CD4-positive, alpha-beta T cell (primary cell): ENCODE results near the gene DOCK8. TPM values are rescaled to one million over a fixed set of nuclear protein-coding genes. Genes with fewer than 3 reads are reported as not detected.

ENCODE experiments used
- ATAC-seq: fragments of 200-7000 bp; cut with Tn5 transposase; one replicate; pipeline ENCODE4 v1.10.0; 2022; ENCODE audit warnings: mild to moderate bottlenecking; ENCODE audit not compliant: poor library complexity
- CTCF ChIA-PET: fragments of 350-600 bp; sonication (Branson Sonifier 250); formaldehyde crosslinking; loops from one replicate; lab custom pipeline; 2021; ENCODE audit warnings: antibody characterized with exemption, inconsistent platforms; lab: Charles Lee
- POLR2A ChIA-PET: fragments of 350-600 bp; sonication (Branson Sonifier 250); formaldehyde crosslinking; loops from one replicate; lab custom pipeline; 2021; ENCODE audit warnings: antibody characterized with exemption, inconsistent platforms; lab: Charles Lee
- DNase-seq, 14 experiments: peaks; one replicate each; pipeline ENCODE4 v3.0.0-alpha.2; 2013 to 2020; ENCODE audit warnings: mixed read lengths in 2 of 14
- H3K27ac ChIP-seq, 2 donors: one replicate each; pipeline versions ENCODE4 v1.5.1 to v1.7.0; 2013; ENCODE audit warnings: low read length in 2 of 2, low read depth in 1 of 2, mild to moderate bottlenecking in 1 of 2
- H3K27me3 ChIP-seq, 2 experiments: 1 replicate in 1 of 2; 2 replicates in 1 of 2; pipeline versions ENCODE4 v1.6.1 to v1.7.0; 2013; ENCODE audit warnings: low read length in 2 of 2, control low read depth in 1 of 2, mild to moderate bottlenecking in 1 of 2, moderate library complexity in 1 of 2; ENCODE audit not compliant: insufficient read depth in 2 of 2, control insufficient read depth in 1 of 2
- H3K36me3 ChIP-seq: one replicate; pipeline ENCODE4 v1.6.1; 2013; ENCODE audit warnings: low read length, control low read depth; ENCODE audit not compliant: insufficient read depth
- H3K4me1 ChIP-seq: one replicate; pipeline ENCODE4 v1.6.1; 2013; ENCODE audit warnings: low read length, control low read depth; ENCODE audit not compliant: insufficient read depth
- H3K4me3 ChIP-seq: one replicate; pipeline ENCODE4 v1.5.1; 2013; ENCODE audit warnings: mild to moderate bottlenecking, low read length, moderate library complexity
- H3K9me3 ChIP-seq, 2 experiments: 1 replicate in 1 of 2; 2 replicates in 1 of 2; pipeline versions ENCODE4 v1.6.1 to v1.7.0; 2013; ENCODE audit warnings: low read length in 2 of 2, mild to moderate bottlenecking in 2 of 2, control low read depth in 1 of 2, moderate library complexity in 1 of 2; ENCODE audit not compliant: control insufficient read depth in 1 of 2, insufficient read depth in 1 of 2
- H3K27ac Mint-ChIP-seq: one replicate; pipeline ENCODE4 v1.8.0; 2020; ENCODE audit warnings: mixed read lengths
- H3K27me3 Mint-ChIP-seq: one replicate; pipeline ENCODE4 v1.8.0; 2021; ENCODE audit warnings: mixed read lengths
- H3K36me3 Mint-ChIP-seq: one replicate; pipeline ENCODE4 v1.8.0; 2021; ENCODE audit warnings: low read depth, mixed read lengths
- H3K4me1 Mint-ChIP-seq: one replicate; pipeline ENCODE4 v1.8.0; 2021; ENCODE audit warnings: low read depth, mixed read lengths
- H3K4me3 Mint-ChIP-seq: one replicate; pipeline ENCODE4 v1.8.0; 2020; ENCODE audit warnings: mild to moderate bottlenecking, mixed read lengths
- H3K9me3 Mint-ChIP-seq: one replicate; pipeline ENCODE4 v1.8.0; 2020; ENCODE audit warnings: mixed read lengths
- intact Hi-C, 2 experiments: fragments of 100-400 bp; cut with DNase I in 1 of 2; cut with micrococcal nuclease in 1 of 2; formaldehyde crosslinking; loops; one replicate each; pipeline versions ENCODE4 v1.15.1 to v1.9.0; 2023 to 2025; cut with DNase I, micrococcal nuclease
- total RNA-seq, 174 experiments: library from RNA in 2 of 174; stranded (reverse) in 2 of 174; gene quantifications; one replicate each; pipeline ENCODE4 v1.2.3 and lab custom pipeline; 2021 to 2026
- TF ChIP-seq, protein P1 (sequence below): fragments of 200-600 bp; IDR thresholded peaks from one replicate; pipeline ENCODE4 v1.8.0; 2022; ENCODE audit warnings: antibody characterized with exemption, mild to moderate bottlenecking

The DOCK8 gene
- total RNA-seq, 2 experiments from 2014 or later: 123 to 126 TPM

DNA sequence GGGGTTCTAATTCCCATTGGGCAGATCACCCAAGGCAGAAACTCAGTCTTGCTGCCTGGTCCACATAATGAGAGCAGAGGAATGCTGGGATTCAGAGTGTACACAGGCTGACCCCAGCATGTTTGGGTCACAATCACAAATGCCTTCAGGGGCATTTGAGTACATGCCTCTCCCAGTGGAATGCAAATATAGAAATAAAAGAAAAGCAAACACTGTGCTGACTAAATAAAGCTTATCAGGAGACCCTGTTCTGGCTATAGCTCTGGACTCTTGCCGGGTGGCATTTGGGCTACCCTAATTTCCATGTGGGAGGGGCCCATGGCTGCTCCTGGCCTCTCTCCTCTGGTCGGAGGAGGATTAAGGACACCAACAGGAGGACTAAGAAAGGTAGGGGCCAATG, 121.4 kb downstream of the DOCK8 start:
- no peak overlapping the region for H3K4me3 Mint-ChIP-seq

DNA sequence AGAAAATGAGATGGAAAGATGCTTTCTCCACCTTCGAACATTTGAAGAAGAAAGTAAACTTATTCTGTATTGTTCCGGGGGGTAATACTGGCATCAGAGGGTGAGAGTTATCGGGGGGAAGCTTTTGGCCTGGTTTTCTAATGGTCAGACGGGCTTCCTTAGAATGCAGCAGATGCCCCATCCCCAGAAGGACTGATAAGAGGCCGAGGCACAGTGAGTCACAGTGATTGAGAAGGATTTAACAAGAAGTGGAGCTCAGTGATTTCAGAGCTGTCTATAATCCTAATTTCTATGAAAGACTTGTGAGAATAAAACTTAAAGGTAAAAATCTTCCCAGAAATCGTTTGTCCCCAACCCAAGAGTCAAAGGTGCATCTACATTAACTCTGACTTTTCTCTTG, 123.9 kb downstream of the DOCK8 start:
- POLR2A ChIA-PET: no interaction called here
- H3K9me3 ChIP-seq: no peaks in the 10 kb centered on the region

More for the DNA sequence above, 121.4 kb downstream of the DOCK8 start:
- no peaks in the 10 kb centered on the region for H3K9me3 Mint-ChIP-seq
- ATAC-seq (no peak), DNase-seq (no peak)
- no peaks in the 10 kb centered on the region for H3K27me3 ChIP-seq
- TF ChIP-seq, protein P1, sequence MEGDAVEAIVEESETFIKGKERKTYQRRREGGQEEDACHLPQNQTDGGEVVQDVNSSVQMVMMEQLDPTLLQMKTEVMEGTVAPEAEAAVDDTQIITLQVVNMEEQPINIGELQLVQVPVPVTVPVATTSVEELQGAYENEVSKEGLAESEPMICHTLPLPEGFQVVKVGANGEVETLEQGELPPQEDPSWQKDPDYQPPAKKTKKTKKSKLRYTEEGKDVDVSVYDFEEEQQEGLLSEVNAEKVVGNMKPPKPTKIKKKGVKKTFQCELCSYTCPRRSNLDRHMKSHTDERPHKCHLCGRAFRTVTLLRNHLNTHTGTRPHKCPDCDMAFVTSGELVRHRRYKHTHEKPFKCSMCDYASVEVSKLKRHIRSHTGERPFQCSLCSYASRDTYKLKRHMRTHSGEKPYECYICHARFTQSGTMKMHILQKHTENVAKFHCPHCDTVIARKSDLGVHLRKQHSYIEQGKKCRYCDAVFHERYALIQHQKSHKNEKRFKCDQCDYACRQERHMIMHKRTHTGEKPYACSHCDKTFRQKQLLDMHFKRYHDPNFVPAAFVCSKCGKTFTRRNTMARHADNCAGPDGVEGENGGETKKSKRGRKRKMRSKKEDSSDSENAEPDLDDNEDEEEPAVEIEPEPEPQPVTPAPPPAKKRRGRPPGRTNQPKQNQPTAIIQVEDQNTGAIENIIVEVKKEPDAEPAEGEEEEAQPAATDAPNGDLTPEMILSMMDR: no peak
- H3K27ac ChIP-seq: no peak overlapping the region
- H3K4me3 ChIP-seq: no peak overlapping the region
- CTCF ChIA-PET: no interaction called here
- no peaks in the 10 kb centered on the region for H3K9me3 ChIP-seq
- POLR2A ChIA-PET: no interaction called here
- H3K36me3 ChIP-seq: peaks cover 97% of the 10 kb centered on the region
- H3K27me3 Mint-ChIP-seq: no peaks in the 10 kb centered on the region
- peaks cover 27% of the 10 kb centered on the region for H3K4me1 Mint-ChIP-seq
- H3K4me1 ChIP-seq: peaks cover 4% of the 10 kb centered on the region
- peak overlapping the region; percentile 65 for H3K27ac Mint-ChIP-seq
- intact Hi-C loops: no loop called here
- peaks cover 93% of the 10 kb centered on the region for H3K36me3 Mint-ChIP-seq

DNA sequence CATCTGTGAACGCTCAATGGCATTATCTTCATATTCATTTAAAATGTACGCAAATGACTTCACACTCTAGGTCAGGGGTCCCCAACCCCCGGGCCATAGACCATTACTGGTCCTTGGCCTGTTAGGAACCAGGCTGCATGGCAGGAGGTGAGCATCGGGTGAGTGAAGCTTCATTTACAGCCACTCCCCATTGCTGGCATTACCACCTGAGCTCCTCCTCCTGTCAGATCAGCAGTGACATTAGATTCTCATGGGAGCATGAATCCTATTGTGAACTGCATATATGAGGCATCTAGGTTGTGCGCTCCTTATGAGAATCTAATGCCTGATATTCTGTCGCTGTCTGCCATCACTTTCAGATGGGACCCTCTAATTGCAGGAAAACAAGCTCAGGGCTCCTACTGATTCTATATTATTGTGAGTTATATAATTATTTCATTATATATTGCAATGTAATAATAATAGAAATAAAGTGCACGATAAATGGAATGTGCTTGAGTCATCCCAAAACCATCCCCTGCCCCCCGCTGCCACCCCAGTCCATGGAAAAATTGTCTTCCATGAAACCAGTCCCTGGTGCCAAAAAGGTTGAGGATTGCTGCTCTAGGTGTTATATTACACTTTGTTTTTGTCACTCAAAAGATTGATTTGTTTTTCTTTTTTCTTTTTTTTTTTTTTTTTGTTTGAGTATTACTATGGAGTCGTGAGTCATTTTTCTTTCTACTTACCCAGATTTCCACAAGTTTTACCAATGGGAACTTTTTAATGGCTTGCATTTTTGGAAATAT, 127.2 kb downstream of the DOCK8 start:
- Mint-ChIP-seq H3K27me3 (no peaks in the 10 kb centered on the region), H3K4me1 (peaks cover 4% of the 10 kb centered on the region), H3K4me3 (no peak overlapping the region), H3K36me3 (peaks cover 93% of the 10 kb centered on the region), H3K27ac (peak overlapping the region; percentile 12), H3K9me3 (no peaks in the 10 kb centered on the region)
- ATAC-seq: no peak
- H3K4me3 ChIP-seq: no peak overlapping the region
- H3K36me3 ChIP-seq: peaks cover 97% of the 10 kb centered on the region
- CTCF ChIA-PET: no interaction called here
- H3K27me3 ChIP-seq: no peaks in the 10 kb centered on the region
- TF ChIP-seq, protein P1: no peak
- H3K27ac ChIP-seq: no peak overlapping the region
- H3K4me1 ChIP-seq: no peaks in the 10 kb centered on the region
- POLR2A ChIA-PET: no interaction called here
- intact Hi-C loops: no loop called here
- no peak for DNase-seq
- H3K9me3 ChIP-seq: no peaks in the 10 kb centered on the region

More for the DNA sequence above, 123.9 kb downstream of the DOCK8 start:
- H3K4me1 ChIP-seq: peaks cover 4% of the 10 kb centered on the region
- no peak overlapping the region for H3K27ac ChIP-seq
- Mint-ChIP-seq H3K27ac (peak overlapping the region; percentile 61), H3K4me1 (peaks cover 27% of the 10 kb centered on the region), H3K9me3 (no peaks in the 10 kb centered on the region), H3K4me3 (no peak overlapping the region), H3K27me3 (no peaks in the 10 kb centered on the region), H3K36me3 (peaks cover 96% of the 10 kb centered on the region)
- ATAC-seq (no peak), DNase-seq (no peak)
- CTCF ChIA-PET: no interaction called here
- H3K4me3 ChIP-seq: no peak overlapping the region
- TF ChIP-seq, protein P1: no peak
- H3K36me3 ChIP-seq: peaks cover 97% of the 10 kb centered on the region
- no peaks in the 10 kb centered on the region for H3K27me3 ChIP-seq
- intact Hi-C loops: no loop called here
